Adrenal gland (tissue), 5 donors: ENCODE measurements around the gene BIRC7.

Experiments
- POLR2A ChIP-seq, 2 donors: fragments of 450-650 bp; IDR thresholded peaks; one replicate each; pipeline ENCODE4 v1.6.1; 2017; ENCODE audit warnings: antibody characterized with exemption in 2 of 2, mild to moderate bottlenecking in 2 of 2, moderate library complexity in 1 of 2
- TF ChIP-seq, protein P1 (sequence below), 6 experiments: fragments of 450-650 bp in 4 of 6; fragments of 200-600 bp in 2 of 6; sonication (generic) in 1 of 6; IDR thresholded peaks; 1 replicate in 5 of 6; 2 replicates in 1 of 6; pipeline versions ENCODE4 v1.5.1 to v1.8.0; 2016 to 2021; ENCODE audit warnings: antibody characterized with exemption in 6 of 6, mild to moderate bottlenecking in 2 of 6, moderate library complexity in 1 of 6
- donor health status: DM: no; HTN: no; CAD: no.

DNA sequence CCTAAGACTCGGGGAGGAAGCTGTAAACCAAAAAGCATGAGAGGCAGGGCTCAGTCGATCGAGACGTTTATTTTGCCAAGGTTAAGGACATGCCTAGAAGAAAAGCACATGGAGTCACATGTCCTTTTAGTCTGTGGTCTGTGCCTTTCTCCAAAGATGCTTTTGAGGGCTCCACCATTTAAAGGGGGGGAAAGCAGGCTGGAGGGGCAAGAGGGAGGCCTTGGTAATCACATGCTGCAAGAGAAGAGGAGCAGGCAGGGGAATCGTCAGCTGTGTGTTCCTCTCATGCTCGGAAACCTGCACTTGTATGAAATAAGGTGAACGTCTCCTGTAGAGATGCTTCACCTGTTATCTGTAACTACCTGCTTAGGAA is 10.6 kb upstream of the BIRC7 start:
- TF ChIP-seq, protein P1, sequence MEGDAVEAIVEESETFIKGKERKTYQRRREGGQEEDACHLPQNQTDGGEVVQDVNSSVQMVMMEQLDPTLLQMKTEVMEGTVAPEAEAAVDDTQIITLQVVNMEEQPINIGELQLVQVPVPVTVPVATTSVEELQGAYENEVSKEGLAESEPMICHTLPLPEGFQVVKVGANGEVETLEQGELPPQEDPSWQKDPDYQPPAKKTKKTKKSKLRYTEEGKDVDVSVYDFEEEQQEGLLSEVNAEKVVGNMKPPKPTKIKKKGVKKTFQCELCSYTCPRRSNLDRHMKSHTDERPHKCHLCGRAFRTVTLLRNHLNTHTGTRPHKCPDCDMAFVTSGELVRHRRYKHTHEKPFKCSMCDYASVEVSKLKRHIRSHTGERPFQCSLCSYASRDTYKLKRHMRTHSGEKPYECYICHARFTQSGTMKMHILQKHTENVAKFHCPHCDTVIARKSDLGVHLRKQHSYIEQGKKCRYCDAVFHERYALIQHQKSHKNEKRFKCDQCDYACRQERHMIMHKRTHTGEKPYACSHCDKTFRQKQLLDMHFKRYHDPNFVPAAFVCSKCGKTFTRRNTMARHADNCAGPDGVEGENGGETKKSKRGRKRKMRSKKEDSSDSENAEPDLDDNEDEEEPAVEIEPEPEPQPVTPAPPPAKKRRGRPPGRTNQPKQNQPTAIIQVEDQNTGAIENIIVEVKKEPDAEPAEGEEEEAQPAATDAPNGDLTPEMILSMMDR (IDR thresholded peaks at IDR 0.05): no peak
- TF ChIP-seq POLR2A (IDR thresholded peaks at IDR 0.05): no peak
